Liver (tissue), 9 donors: ENCODE data around the gene STOML1. TPM values are rescaled to one million over a fixed set of nuclear protein-coding genes. Genes with fewer than 3 reads are reported as not detected.

Source experiments
- DNase-seq: peaks from one replicate; pipeline ENCODE4 v3.0.0-alpha.2; 2017; ENCODE audit warnings: low spot score
- H3K27ac ChIP-seq, 2 donors: one replicate each; pipeline ENCODE4 v1.7.0; 2013; ENCODE audit warnings: inconsistent platforms in 2 of 2, low read length in 2 of 2, control low read depth in 1 of 2, low read depth in 1 of 2, mild to moderate bottlenecking in 1 of 2
- H3K27me3 ChIP-seq, 4 donors: one replicate each; pipeline versions ENCODE4 v1.6.1 to v1.7.0; 2013; ENCODE audit warnings: low read length in 3 of 4, inconsistent platforms in 1 of 4, mild to moderate bottlenecking in 1 of 4, moderate library complexity in 1 of 4; ENCODE audit not compliant: control insufficient read depth in 4 of 4, insufficient read depth in 4 of 4
- H3K36me3 ChIP-seq, 4 donors: one replicate each; pipeline versions ENCODE4 v1.6.1 to v1.7.0; 2013; ENCODE audit warnings: low read length in 3 of 4, mild to moderate bottlenecking in 3 of 4, low read depth in 1 of 4, moderate library complexity in 1 of 4; ENCODE audit not compliant: control insufficient read depth in 4 of 4, insufficient read depth in 3 of 4
- H3K4me1 ChIP-seq, 4 donors: one replicate each; pipeline versions ENCODE4 v1.6.1 to v1.7.0; 2013; ENCODE audit warnings: low read length in 3 of 4, mild to moderate bottlenecking in 3 of 4, moderate library complexity in 1 of 4; ENCODE audit not compliant: control insufficient read depth in 4 of 4, insufficient read depth in 4 of 4
- H3K4me3 ChIP-seq, 3 donors: one replicate each; pipeline versions ENCODE4 v1.6.1 to v1.7.0; 2013; ENCODE audit warnings: low read length in 3 of 3, control low read depth in 1 of 3, low read depth in 1 of 3, mild to moderate bottlenecking in 1 of 3
- H3K9ac ChIP-seq, 2 donors: one replicate each; pipeline ENCODE4 v1.7.0; 2013; ENCODE audit warnings: low read length in 2 of 2, mild to moderate bottlenecking in 2 of 2, moderate library complexity in 2 of 2, control low read depth in 1 of 2, low read depth in 1 of 2
- H3K9me3 ChIP-seq, 4 donors: one replicate each; pipeline versions ENCODE4 v1.6.1 to v1.7.0; 2013; ENCODE audit warnings: low read length in 3 of 4; ENCODE audit not compliant: control insufficient read depth in 4 of 4
- ATF3 ChIP-seq: IDR thresholded peaks from 2 replicates; pipeline ENCODE4 v1.6.1; 2016; ENCODE audit warnings: antibody characterized with exemption
- CTCF ChIP-seq: fragments of 150-350 bp; IDR thresholded peaks from 2 replicates; pipeline ENCODE4 v1.5.1; 2017; ENCODE audit warnings: improper control_type of control experiment, low read depth, low read length; ENCODE audit not compliant: missing input control
- EGR1 ChIP-seq, 2 donors: IDR thresholded peaks; 2 replicates each; pipeline ENCODE4 v1.6.1; 2016 to 2018; ENCODE audit warnings: antibody characterized with exemption in 2 of 2, low read depth in 2 of 2
- FOXA1 ChIP-seq: IDR thresholded peaks from 2 replicates; pipeline ENCODE4 v1.6.1; 2016; ENCODE audit warnings: antibody characterized with exemption
- FOXA2 ChIP-seq: IDR thresholded peaks from 2 replicates; pipeline ENCODE4 v1.6.1; 2016; ENCODE audit warnings: antibody characterized with exemption
- GABPA ChIP-seq, 2 donors: IDR thresholded peaks in 1 of 2; conservative IDR thresholded peaks in 1 of 2; 2 replicates each; pipeline ENCODE4 v1.6.1; 2016; ENCODE audit warnings: antibody characterized with exemption in 2 of 2, mild to moderate bottlenecking in 1 of 2, moderate library complexity in 1 of 2
- HNF4A ChIP-seq, 2 donors: conservative IDR thresholded peaks; 2 replicates each; pipeline ENCODE4 v1.6.1; 2016; ENCODE audit warnings: antibody characterized with exemption in 2 of 2, mild to moderate bottlenecking in 2 of 2
- HNF4G ChIP-seq: IDR thresholded peaks from 2 replicates; pipeline ENCODE4 v1.6.1; 2016; ENCODE audit warnings: antibody characterized with exemption
- JUND ChIP-seq, 2 donors: IDR thresholded peaks; 2 replicates each; pipeline ENCODE4 v1.6.1; 2016; ENCODE audit warnings: antibody characterized with exemption in 2 of 2
- MAX ChIP-seq: IDR thresholded peaks from 2 replicates; pipeline ENCODE4 v1.6.1; 2016; ENCODE audit warnings: antibody characterized with exemption
- NR2F2 ChIP-seq: IDR thresholded peaks from 2 replicates; pipeline ENCODE4 v1.6.1; 2016; ENCODE audit warnings: antibody characterized with exemption
- RAD21 ChIP-seq, 2 donors: IDR thresholded peaks; 2 replicates each; pipeline ENCODE4 v1.6.1; 2016; ENCODE audit warnings: antibody characterized with exemption in 2 of 2, mild to moderate bottlenecking in 2 of 2
- REST ChIP-seq: IDR thresholded peaks from 2 replicates; pipeline ENCODE4 v1.6.1; 2016; ENCODE audit warnings: antibody characterized with exemption, mild to moderate bottlenecking
- RXRA ChIP-seq, 2 donors: IDR thresholded peaks; 2 replicates each; pipeline ENCODE4 v1.6.1; 2017 to 2018; ENCODE audit warnings: antibody characterized with exemption in 2 of 2, mild to moderate bottlenecking in 1 of 2
- SP1 ChIP-seq: IDR thresholded peaks from 2 replicates; pipeline ENCODE4 v1.6.1; 2018; ENCODE audit warnings: antibody characterized with exemption, mild to moderate bottlenecking
- TAF1 ChIP-seq: conservative IDR thresholded peaks from 2 replicates; pipeline ENCODE4 v1.6.1; 2016; ENCODE audit warnings: antibody characterized with exemption, mild to moderate bottlenecking
- YY1 ChIP-seq: IDR thresholded peaks from 2 replicates; pipeline ENCODE4 v1.6.1; 2016; ENCODE audit warnings: antibody characterized with exemption, mild to moderate bottlenecking
- ZBTB33 ChIP-seq: IDR thresholded peaks from 2 replicates; pipeline ENCODE4 v1.6.1; 2016; ENCODE audit warnings: antibody characterized with exemption
- WGBS: extraction: QIAGEN DNeasy Blood & Tissue Kit; methylation state at CpG from one replicate; pipeline ENCODE4 v1.1.7; 2013; 5-methylcytosine and 5-hydroxymethylcytosine counted together
- polyA plus RNA-seq, 2 donors: library from polyadenylated mRNA; stranded (reverse) in 1 of 2; unstranded in 1 of 2; fragments of 200-250 nt in 1 of 2; fragments of >200 nt in 1 of 2; fragmentation: Nextera tagmentation in 1 of 2; extraction: Ambion mirVana in 1 of 2; gene quantifications; one replicate each; pipeline versions ENCODE4 v1.2.1 to v1.2.3, GENCODE V29; 2013 to 2015
- total RNA-seq, 2 donors: library from RNA; depleted of rRNA; stranded (reverse); fragments of >200 nt; gene quantifications; one replicate each; pipeline ENCODE4 v1.2.3, GENCODE V29; 2014
- donor health status: healthy.
- donor health status: healthy.
- donor health status: healthy.
- donor health status: healthy.
- donor health status: healthy.

Gene STOML1
- total and polyA plus RNA-seq, 4 donors = 5.4 to 9.4 (median 6.4) TPM

- TF ChIP-seq FOXA2 (no peak), YY1 (no peak)
These were observed 61.3 kb downstream of the STOML1 start (continued) for GRCh38 chr15:73930790-73931281.

- H3K4me3 ChIP-seq = no peak overlapping the region
- H3K9ac ChIP-seq = no peak overlapping the region
- H3K27me3 ChIP-seq = peaks cover 0 to 9% (median 4%) of the 10 kb centered on the region in 4 donors
- H3K36me3 ChIP-seq = no peaks in the 10 kb centered on the region
- 88% methylated on average over 8 of the region's 8 CpGs for WGBS
- H3K27ac ChIP-seq = no peak overlapping the region
- peaks cover 2 to 13% (median 4%) of the 10 kb centered on the region in 4 donors for H3K4me1 ChIP-seq
- no peaks in the 10 kb centered on the region for H3K9me3 ChIP-seq
- TF ChIP-seq NR2F2 (no peak), EGR1 (IDR thresholded peaks at IDR 0.05; ENCODE audit: low read depth in 2 of 2) (no peak), TAF1 (no peak), GABPA (IDR thresholded peaks at IDR 0.05 in 1 of 2, conservative IDR thresholded peaks at IDR 0.05 in 1 of 2) (no peak), RAD21 (IDR thresholded peaks at IDR 0.05) (no peak), FOXA2 (no peak), ZBTB33 (no peak), HNF4G (no peak), JUND (IDR thresholded peaks at IDR 0.05) (no peak), REST (no peak), MAX (no peak), YY1 (no peak), FOXA1 (no peak), RXRA (IDR thresholded peaks at IDR 0.05) (no peak), HNF4A (conservative IDR thresholded peaks at IDR 0.05) (no peak), CTCF (no peak), SP1 (no peak), ATF3 (no peak)
- no peak for DNase-seq
These were observed 61.7 kb downstream of the STOML1 start for GRCh38 chr15:73930371-73930770.
